Stimulated activated CD8-positive, alpha-beta memory T cell treated with anti-CD3 and anti-CD28 coated beads, Interleukin-12 subunit alpha, Interleukin-12 subunit beta, amount 100 ng/mL, for 4 hours (primary cell): Measurements from ENCODE around the gene CSNK1A1.
"Not testable (repeated sequence)": the region's sequence is repeated elsewhere in the genome, so short reads cannot be mapped to it uniquely, and the experiment has no call there.

Source experiments
- DNase-seq: peaks from one replicate; pipeline ENCODE4 v3.0.0-alpha.2; 2020; ENCODE audit warnings: low read depth

The CSNK1A1 gene

GRCh38 chr5:149490599-149491485 lies 60.4 kb downstream of the CSNK1A1 start:
- no peak for DNase-seq

- no peak for DNase-seq
Measured at GRCh38 chr5:149489605-149490037, 61.6 kb downstream of the CSNK1A1 start.

GRCh38 chr5:149488645-149489306 lies 62.5 kb downstream of the CSNK1A1 start:
- no peak for DNase-seq

GRCh38 chr5:149487672-149488071 lies 63.6 kb downstream of the CSNK1A1 start:
- no peak for DNase-seq

- no peak for DNase-seq
Measured at GRCh38 chr5:149486726-149487635, 64.3 kb downstream of the CSNK1A1 start.

- no peak for DNase-seq
Measured at GRCh38 chr5:149485655-149486615, 65.3 kb downstream of the CSNK1A1 start.

GRCh38 chr5:149481485-149481884 lies 69.8 kb downstream of the CSNK1A1 start:
- DNase-seq: no peak

GRCh38 chr5:149478761-149479160 lies 72.5 kb downstream of the CSNK1A1 start:
- no peak for DNase-seq

- no peak for DNase-seq
Measured at GRCh38 chr5:149475777-149476176, 75.5 kb downstream of the CSNK1A1 start.

GRCh38 chr5:149474198-149474597 lies 77.0 kb downstream of the CSNK1A1 start:
- no peak for DNase-seq

GRCh38 chr5:149473441-149473840 lies 77.8 kb downstream of the CSNK1A1 start:
- DNase-seq: no peak

- DNase-seq: no peak
Measured at GRCh38 chr5:149472399-149472798, 78.8 kb downstream of the CSNK1A1 start.

GRCh38 chr5:149471406-149472183 lies 79.6 kb downstream of the CSNK1A1 start:
- no peak for DNase-seq

GRCh38 chr5:149470942-149471341 lies 80.3 kb downstream of the CSNK1A1 start:
- no peak for DNase-seq

- DNase-seq: no peak
Measured at GRCh38 chr5:149466457-149466972, 84.7 kb downstream of the CSNK1A1 start.

- no peak for DNase-seq
Measured at GRCh38 chr5:149464796-149465489, 86.3 kb downstream of the CSNK1A1 start.

- not testable (repeated sequence) for DNase-seq
Measured at GRCh38 chr5:149461907-149462306, 89.3 kb downstream of the CSNK1A1 start.

GRCh38 chr5:149459891-149460290 lies 91.3 kb downstream of the CSNK1A1 start:
- no peak for DNase-seq

- DNase-seq: no peak
Measured at GRCh38 chr5:149457393-149457763, 93.9 kb downstream of the CSNK1A1 start.
